Measurements from ENCODE around the gene EIF4A3. TPM values are rescaled to one million over a fixed set of nuclear protein-coding genes. Genes with fewer than 3 reads are reported as not detected.

The EIF4A3 gene
- polyA plus RNA-seq, 1 donor (not counting 4 experiments of a cell fraction or from before 2014, with no cell fraction given): 143 TPM

GRCh38 chr17:80125656-80126448 lies 21.1 kb downstream of the EIF4A3 start:
- no peak for DNase-seq (ENCODE audit: low read depth, low spot score)
- dilution Hi-C loops (cut with MboI; ENCODE audit: extremely low pct_ligation_motif_present, low sequenced_read_pairs): no loop called here

GRCh38 chr17:80124351-80124981 lies 22.5 kb downstream of the EIF4A3 start:
- DNase-seq (ENCODE audit: low read depth, low spot score) (no peak), FAIRE-seq (peak; percentile 60)
- TF ChIP-seq, protein P1, sequence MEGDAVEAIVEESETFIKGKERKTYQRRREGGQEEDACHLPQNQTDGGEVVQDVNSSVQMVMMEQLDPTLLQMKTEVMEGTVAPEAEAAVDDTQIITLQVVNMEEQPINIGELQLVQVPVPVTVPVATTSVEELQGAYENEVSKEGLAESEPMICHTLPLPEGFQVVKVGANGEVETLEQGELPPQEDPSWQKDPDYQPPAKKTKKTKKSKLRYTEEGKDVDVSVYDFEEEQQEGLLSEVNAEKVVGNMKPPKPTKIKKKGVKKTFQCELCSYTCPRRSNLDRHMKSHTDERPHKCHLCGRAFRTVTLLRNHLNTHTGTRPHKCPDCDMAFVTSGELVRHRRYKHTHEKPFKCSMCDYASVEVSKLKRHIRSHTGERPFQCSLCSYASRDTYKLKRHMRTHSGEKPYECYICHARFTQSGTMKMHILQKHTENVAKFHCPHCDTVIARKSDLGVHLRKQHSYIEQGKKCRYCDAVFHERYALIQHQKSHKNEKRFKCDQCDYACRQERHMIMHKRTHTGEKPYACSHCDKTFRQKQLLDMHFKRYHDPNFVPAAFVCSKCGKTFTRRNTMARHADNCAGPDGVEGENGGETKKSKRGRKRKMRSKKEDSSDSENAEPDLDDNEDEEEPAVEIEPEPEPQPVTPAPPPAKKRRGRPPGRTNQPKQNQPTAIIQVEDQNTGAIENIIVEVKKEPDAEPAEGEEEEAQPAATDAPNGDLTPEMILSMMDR (optimal IDR thresholded peaks at IDR 0.05 in 1 of 3, IDR thresholded peaks at IDR 0.05 in 1 of 3, conservative IDR thresholded peaks at IDR 0.05 in 1 of 3; ENCODE audit: extremely low read depth in 1 of 3, insufficient read depth in 2 of 3, low read length in 3 of 3): peak; percentile 20 to 41 (median 32)
- no peak for TF ChIP-seq EZH2 (IDR thresholded peaks at IDR 0.05; ENCODE audit: low read length)
- Histone ChIP-seq H2AFZ (ENCODE audit: control insufficient read depth, low read length) (peak overlapping the region; percentile 44), H3K27ac (ENCODE audit: control insufficient read depth, insufficient read depth, low read length) (peak overlapping the region; percentile 49), H3K9me1 (ENCODE audit: control insufficient read depth, extremely low read depth, insufficient read depth, low read length) (no peaks in the 10 kb centered on the region), H4K20me1 (ENCODE audit: control insufficient read depth, extremely low read depth, insufficient read depth, low read length) (no peaks in the 10 kb centered on the region), H3K36me3 (ENCODE audit: control insufficient read depth in 2 of 2, extremely low read depth in 1 of 2, insufficient read depth in 2 of 2, low read length in 2 of 2) (no peaks in the 10 kb centered on the region), H3K79me2 (ENCODE audit: control insufficient read depth, insufficient read depth, low read length) (no peaks in the 10 kb centered on the region), H3K4me2 (ENCODE audit: control insufficient read depth, extremely low read depth, insufficient read depth, low read depth, low read length) (peak overlapping the region; percentile 27), H3K4me3 (ENCODE audit: control insufficient read depth in 2 of 3, extremely low read depth in 1 of 3, insufficient read depth in 2 of 3, low read depth in 1 of 3, low read length in 3 of 3) (no peak overlapping the region), H3K27me3 (ENCODE audit: control insufficient read depth, extremely low read depth, insufficient read depth, low read length) (no peaks in the 10 kb centered on the region), H3K4me1 (ENCODE audit: control insufficient read depth, extremely low read depth, insufficient read depth, low read length) (peaks cover 11% of the 10 kb centered on the region), H3K9me3 (ENCODE audit: control insufficient read depth, low read depth, low read length) (no peaks in the 10 kb centered on the region), H3K9ac (ENCODE audit: control insufficient read depth, extremely low read depth, insufficient read depth, low read length) (peak overlapping the region; percentile 47)
- dilution Hi-C loops (cut with MboI; ENCODE audit: extremely low pct_ligation_motif_present, low sequenced_read_pairs): no loop called here

More at GRCh38 chr17:80125656-80126448, 21.1 kb downstream of the EIF4A3 start:
- H3K36me3 ChIP-seq (ENCODE audit: control insufficient read depth in 2 of 2, extremely low read depth in 1 of 2, insufficient read depth in 2 of 2, low read length in 2 of 2): no peaks in the 10 kb centered on the region
- peaks cover 11% of the 10 kb centered on the region for H3K4me1 ChIP-seq (ENCODE audit: control insufficient read depth, extremely low read depth, insufficient read depth, low read length)
- TF ChIP-seq EZH2 (IDR thresholded peaks at IDR 0.05; ENCODE audit: low read length): no peak
- TF ChIP-seq, protein P1 (optimal IDR thresholded peaks at IDR 0.05 in 1 of 3, IDR thresholded peaks at IDR 0.05 in 1 of 3, conservative IDR thresholded peaks at IDR 0.05 in 1 of 3; ENCODE audit: extremely low read depth in 1 of 3, insufficient read depth in 2 of 3, low read length in 3 of 3): no peak
- H4K20me1 ChIP-seq (ENCODE audit: control insufficient read depth, extremely low read depth, insufficient read depth, low read length): no peaks in the 10 kb centered on the region
- H3K79me2 ChIP-seq (ENCODE audit: control insufficient read depth, insufficient read depth, low read length): no peaks in the 10 kb centered on the region
- no peaks in the 10 kb centered on the region for H3K27me3 ChIP-seq (ENCODE audit: control insufficient read depth, extremely low read depth, insufficient read depth, low read length)
- no peak overlapping the region for H3K27ac ChIP-seq (ENCODE audit: control insufficient read depth, insufficient read depth, low read length)
- H3K4me2 ChIP-seq (ENCODE audit: control insufficient read depth, extremely low read depth, insufficient read depth, low read depth, low read length): no peak overlapping the region
- H3K9me3 ChIP-seq (ENCODE audit: control insufficient read depth, low read depth, low read length): no peaks in the 10 kb centered on the region
- H3K9me1 ChIP-seq (ENCODE audit: control insufficient read depth, extremely low read depth, insufficient read depth, low read length): no peaks in the 10 kb centered on the region
- H2AFZ ChIP-seq (ENCODE audit: control insufficient read depth, low read length): no peak overlapping the region
- no peak overlapping the region for H3K9ac ChIP-seq (ENCODE audit: control insufficient read depth, extremely low read depth, insufficient read depth, low read length)
- no peak overlapping the region for H3K4me3 ChIP-seq (ENCODE audit: control insufficient read depth in 2 of 3, extremely low read depth in 1 of 3, insufficient read depth in 2 of 3, low read depth in 1 of 3, low read length in 3 of 3)
- FAIRE-seq: no peak

Measured in keratinocyte (primary cell).